UCSD-AML1 (cell line): ENCODE measurements around the gene TMEM250.
"Not testable (repeated sequence)": the region's sequence is repeated elsewhere in the genome, so short reads cannot be mapped to it uniquely, and the experiment has no call there.

Source experiments
- DNase-seq: peaks from one replicate; lab custom pipeline; 2025; ENCODE audit not compliant: unreplicated experiment; lab: John Stamatoyannopoulos, UW

The TMEM250 gene

DNA sequence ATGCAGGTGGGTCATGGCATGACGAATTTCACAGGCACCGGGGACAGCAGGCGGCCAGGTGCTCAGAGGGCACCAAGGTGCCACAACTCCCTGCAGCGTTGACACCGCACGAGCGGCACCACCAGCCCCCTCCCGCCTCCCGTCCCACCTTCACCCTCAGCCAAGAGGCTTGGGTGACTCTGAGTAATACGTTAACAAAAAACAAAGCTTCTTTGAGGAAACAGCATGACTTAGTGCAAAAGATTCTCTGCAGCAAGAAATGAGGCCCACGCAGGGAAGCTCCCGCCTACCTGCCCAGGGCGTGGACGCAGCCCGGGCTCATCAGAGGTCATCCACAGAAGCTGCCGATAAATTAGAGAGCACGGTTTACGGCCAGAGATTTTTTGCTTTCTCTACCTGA, 4.1 kb downstream of the TMEM250 start:
- DNase-seq = no peak

DNA sequence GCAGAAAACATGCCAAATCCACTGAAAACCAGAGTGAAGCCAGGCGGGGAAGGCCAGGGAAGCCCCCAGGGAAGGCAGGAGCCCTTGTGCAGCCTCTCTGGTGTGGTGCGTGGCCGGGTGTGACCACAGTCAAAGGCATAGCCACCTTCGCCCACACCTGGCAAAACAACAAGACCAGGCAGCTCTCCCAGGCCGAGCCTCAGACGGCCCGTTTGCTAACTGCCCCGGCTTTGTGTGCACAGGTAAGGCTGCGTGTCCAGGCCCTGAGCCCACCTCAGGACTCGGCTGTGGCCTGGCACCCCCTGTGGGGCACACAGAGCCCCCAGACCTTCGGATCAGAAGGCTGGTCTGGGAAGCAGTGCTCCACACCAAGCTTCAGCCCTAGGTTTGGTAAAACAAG, 6.1 kb downstream of the TMEM250 start:
- DNase-seq = no peak

DNA sequence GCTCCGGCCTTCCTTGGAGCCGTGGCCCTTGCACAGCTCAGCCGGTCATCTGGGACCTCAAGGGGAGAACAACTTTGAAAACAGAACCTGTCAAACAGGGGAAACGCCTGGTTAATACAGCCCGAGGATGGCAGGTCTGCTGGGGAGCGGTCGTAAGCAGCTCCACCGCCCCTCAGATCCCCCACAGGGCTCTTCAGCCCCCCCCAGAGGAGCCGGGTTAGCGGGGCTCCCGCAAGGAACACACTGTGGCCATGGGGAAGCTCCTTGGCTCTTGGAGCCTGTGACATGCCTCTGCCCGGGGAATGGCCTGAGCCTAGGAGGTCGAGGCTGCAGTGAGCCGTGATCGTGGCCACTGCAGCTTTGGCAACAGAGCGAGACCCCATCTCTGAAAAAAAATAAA, 6.8 kb downstream of the TMEM250 start:
- no peak for DNase-seq

DNA sequence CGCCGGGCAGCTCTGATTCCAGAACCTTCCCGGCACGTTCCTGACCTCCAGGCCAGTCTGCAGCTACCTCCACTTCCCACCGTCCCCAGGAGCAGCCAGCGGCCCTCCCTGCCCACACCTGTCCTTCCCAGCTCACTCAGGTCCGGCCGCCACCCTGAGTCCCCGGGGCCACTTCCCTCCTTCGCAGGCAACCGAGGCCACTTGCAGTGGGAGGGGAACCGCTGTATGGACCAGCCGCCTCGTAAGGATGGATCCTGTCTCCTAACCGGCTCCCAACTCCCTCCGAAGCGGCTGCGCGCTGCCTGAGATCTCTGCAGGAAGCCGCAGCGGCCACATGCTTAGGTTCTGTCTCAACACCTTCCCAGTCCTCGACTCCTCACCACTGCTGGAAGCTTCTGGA, 7.5 kb downstream of the TMEM250 start:
- DNase-seq = no peak

- peak; percentile 67 for DNase-seq
These were observed 8.3 kb downstream of the TMEM250 start for GRCh38 chr9:136110082-136111061.

GRCh38 chr9:136109351-136110081, 9.2 kb downstream of the TMEM250 start:
- peak; percentile 96 for DNase-seq

GRCh38 chr9:136108648-136109266, 9.9 kb downstream of the TMEM250 start:
- no peak for DNase-seq

DNA sequence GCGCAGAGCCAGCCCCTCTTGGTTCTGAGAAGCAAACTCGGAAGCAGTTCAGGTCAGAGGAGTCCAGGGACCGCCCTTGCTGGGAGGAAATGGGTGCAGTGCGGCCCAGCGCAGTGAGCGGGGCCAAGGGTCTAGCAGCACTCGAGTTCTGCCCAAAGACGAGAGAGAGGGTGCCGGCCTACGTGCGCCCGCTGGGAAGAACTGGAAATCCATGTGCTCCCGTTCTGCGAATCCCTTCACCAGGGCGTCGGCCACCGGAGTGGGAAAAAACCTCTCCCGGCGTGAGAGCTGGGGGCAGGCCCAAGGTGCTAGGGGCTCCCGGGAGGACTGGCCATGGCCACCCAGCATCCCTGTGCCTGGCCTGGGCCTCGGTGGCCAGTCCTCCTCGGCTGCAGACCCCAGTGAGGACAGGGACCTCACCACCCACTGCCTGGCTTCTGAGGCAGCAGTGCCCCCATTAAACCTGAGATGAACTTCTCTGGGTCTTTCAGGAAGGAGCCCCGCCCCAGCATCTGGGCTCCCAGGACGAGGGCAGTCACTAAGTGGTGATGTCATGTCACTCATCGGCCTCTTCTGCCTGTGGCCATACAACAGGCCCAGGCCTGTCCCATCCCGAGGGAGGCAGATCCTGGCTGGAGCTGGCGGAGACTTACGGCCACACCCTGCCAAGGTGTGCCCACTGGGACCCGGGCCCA, 10.6 kb downstream of the TMEM250 start:
- DNase-seq = no peak

GRCh38 chr9:136107155-136107952, 11.3 kb downstream of the TMEM250 start:
- DNase-seq = peak; percentile 76

- DNase-seq = no peak
These were observed 13.1 kb downstream of the TMEM250 start for GRCh38 chr9:136105398-136106135.

DNA sequence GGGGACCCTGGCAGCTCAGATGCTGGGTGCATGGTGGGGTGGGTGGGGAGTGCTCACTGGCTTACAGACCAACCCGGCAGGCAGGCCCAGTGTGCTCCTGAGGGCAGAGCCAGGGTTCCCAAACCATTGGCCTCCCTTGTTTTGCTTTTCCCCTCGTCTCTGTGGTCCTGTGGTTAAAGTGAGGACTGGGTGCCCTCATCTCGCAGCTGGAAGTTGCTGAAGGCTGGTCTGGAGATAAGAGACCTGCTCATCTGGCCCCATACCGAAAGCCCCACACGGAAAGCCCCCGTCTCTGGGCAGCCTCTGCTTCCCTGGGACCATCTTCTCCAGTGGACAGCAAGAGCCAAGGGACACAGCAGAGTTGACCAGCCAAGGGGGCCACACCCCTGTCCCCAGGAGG, 13.8 kb downstream of the TMEM250 start:
- DNase-seq = no peak

DNA sequence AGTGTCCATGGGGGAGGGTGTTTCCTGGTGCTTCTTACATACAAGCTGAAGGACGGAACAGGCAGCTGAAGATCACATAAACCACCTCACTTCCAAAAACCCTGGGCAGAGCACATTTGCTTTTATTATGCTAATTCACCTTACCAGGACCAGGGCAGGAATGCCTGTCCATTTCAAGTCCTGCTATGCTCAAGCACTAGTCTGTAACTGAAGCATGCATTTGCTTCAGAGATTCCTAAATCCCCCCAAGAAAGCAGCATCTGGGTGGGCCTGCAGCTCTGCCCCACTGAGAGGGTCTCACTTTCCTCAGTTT, 14.2 kb downstream of the TMEM250 start:
- DNase-seq = no peak

DNA sequence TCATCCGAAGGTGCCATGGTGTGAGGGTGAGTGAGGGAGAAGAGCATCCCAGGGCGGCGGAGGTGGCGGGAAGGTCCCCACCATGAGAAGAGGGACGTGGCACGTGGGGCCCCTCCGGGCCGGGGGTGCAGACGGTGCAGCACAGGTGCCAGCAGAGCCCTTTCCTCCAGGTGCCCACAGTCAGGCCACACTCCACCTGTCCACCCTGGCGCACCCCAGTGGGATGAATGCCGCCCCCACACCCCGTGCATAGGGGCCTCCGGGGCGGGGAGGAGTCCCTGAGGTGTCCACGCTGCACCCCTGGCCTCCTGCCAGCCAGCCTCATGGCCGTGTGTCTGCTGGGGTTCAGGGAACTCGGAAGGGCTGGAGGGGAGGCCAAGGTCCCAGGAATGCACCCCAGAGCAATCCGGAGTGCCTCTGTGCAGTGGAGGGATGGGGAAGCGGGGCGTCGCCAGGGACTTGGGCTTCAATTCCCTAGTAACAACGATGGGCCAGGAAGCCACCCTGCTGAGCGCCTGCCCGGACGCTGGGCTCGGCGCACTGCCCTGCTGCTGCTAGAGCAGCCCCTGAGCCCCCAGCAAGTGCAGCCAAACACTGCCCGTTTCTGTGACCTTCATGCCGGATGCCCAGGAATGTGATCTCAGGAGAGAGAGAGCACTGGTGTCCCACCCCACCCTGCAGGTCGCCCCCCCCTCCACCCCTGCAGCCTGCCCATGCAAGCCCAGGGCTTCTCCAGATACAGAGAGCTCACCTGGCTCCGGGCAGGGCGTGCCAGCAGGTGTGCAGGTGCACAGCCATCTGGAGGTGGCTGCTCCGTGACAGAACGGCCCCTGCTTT, 14.8 kb downstream of the TMEM250 start:
- no peak for DNase-seq

DNA sequence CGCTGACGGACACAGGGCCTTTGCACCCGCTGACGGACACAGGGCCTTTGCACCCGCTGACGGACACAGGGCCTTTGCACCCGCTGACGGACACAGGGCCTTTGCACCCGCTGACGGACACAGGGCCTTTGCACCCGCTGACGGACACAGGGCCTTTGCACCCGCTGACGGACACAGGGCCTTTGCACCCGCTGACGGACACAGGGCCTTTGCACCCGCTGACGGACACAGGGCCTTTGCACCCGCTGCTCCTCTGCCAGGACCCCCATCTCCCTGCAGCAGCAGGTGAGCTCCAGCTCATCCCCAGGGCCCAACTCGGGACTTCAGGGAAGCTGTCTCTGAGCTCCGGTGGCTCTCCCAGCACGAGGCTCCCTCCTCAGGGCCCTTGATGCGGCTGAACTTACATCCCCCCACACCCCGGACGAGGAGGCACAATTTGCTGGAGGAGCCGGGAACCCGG, 17.0 kb downstream of the TMEM250 start:
- DNase-seq = not testable (repeated sequence)

DNA sequence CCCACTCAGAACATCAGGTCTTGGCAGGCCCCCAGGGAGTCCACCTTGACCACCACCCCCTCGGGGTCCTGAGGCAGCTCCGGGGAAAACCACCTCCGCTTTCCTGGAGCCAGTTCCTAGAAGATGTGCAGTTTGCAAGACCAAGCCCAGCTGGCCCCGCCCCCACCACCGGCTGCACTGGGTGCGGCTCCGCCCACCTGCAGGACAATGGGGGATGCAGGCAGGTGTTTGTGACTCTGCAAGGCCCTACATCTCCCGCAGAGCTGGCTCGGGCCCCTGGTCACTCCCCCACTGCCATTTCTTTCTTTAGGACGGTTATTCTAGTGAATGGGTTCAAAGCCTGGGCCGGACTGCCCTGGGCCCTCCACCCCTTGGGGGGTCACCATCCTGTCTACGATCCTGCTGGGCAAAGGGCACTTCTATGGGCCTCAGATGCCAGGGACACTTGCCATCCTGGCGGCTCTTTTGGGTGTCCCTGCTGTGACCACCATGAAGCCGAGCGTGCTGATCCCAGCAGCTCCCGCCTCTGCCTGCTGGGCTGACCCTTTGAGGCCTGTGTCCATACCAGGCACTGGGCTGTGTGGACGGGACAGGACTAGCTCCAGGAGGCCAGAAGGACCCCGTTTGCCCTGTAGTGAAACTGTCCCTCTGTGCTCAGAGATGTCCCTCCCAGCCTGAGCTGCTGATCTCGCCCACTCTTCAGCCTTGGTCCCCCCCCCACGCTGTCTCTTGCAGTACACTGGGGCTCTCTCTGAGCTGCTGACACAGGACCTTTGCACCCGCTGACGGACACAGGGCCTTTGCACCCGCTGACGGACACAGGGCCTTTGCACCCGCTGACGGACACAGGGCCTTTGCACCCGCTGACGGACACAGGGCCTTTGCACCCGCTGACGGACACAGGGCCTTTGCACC, 17.7 kb downstream of the TMEM250 start:
- no peak for DNase-seq

GRCh38 chr9:136099542-136099941, 19.1 kb downstream of the TMEM250 start:
- no peak for DNase-seq

- DNase-seq = peak; percentile 23
These were observed 19.8 kb downstream of the TMEM250 start for GRCh38 chr9:136098844-136099243.

- no peak for DNase-seq
These were observed 20.5 kb downstream of the TMEM250 start for GRCh38 chr9:136098210-136098609.
